Activated T-helper 17 cell treated with anti-CD3 and anti-CD28 coated beads, Interleukin-2, amount 50 U/mL, for 72 hours (primary cell): Measurements from ENCODE around the gene ACCS. TPM values are rescaled to one million over a fixed set of nuclear protein-coding genes. Genes with fewer than 3 reads are reported as not detected.

ENCODE experiments used
- ATAC-seq: fragments of 150-1000 bp; cut with Tn5 transposase; replicated peaks from 2 replicates; pipeline ENCODE4 v1.10.0; 2021; ENCODE audit warnings: mild to moderate bottlenecking, moderate library complexity
- H3K27ac Mint-ChIP-seq: one replicate; pipeline ENCODE4 v1.8.0; 2022; ENCODE audit warnings: mixed read lengths
- H3K27me3 Mint-ChIP-seq: one replicate; pipeline ENCODE4 v1.8.0; 2022; ENCODE audit warnings: mixed read lengths
- H3K36me3 Mint-ChIP-seq: one replicate; pipeline ENCODE4 v1.8.0; 2022; ENCODE audit warnings: low read depth, mild to moderate bottlenecking, mixed read lengths
- H3K4me1 Mint-ChIP-seq: one replicate; pipeline ENCODE4 v1.8.0; 2022; ENCODE audit warnings: mixed read lengths
- H3K4me3 Mint-ChIP-seq: one replicate; pipeline ENCODE4 v1.8.0; 2022; ENCODE audit warnings: mild to moderate bottlenecking, mixed read lengths
- H3K9me3 Mint-ChIP-seq: one replicate; pipeline ENCODE4 v1.8.0; 2022; ENCODE audit warnings: mixed read lengths
- total RNA-seq, 2 donors: library from RNA; stranded (reverse); gene quantifications; one replicate each; pipeline ENCODE4 v1.2.3, GENCODE V29; 2022

ACCS gene
- total RNA-seq, 2 donors from 2014 or later: 5.7 to 7.3 TPM

- H3K4me1 Mint-ChIP-seq: no peaks in the 10 kb centered on the region
- H3K4me3 Mint-ChIP-seq: peak overlapping the region; percentile 86
- H3K27ac Mint-ChIP-seq: peak overlapping the region; percentile 92
- no peaks in the 10 kb centered on the region for H3K36me3 Mint-ChIP-seq
- H3K9me3 Mint-ChIP-seq: no peaks in the 10 kb centered on the region
- no peak for ATAC-seq
- H3K27me3 Mint-ChIP-seq: no peaks in the 10 kb centered on the region
These were observed 859 bp upstream of the ACCS start for GRCh38 chr11:44065161-44065661.

GRCh38 chr11:44066732-44067141 lies 667 bp downstream of the ACCS start:
- H3K27ac Mint-ChIP-seq: peak overlapping the region; percentile 92
- no peaks in the 10 kb centered on the region for H3K9me3 Mint-ChIP-seq
- H3K4me3 Mint-ChIP-seq: peak overlapping the region; percentile 86
- H3K36me3 Mint-ChIP-seq: no peaks in the 10 kb centered on the region
- no peak for ATAC-seq
- H3K27me3 Mint-ChIP-seq: no peaks in the 10 kb centered on the region
- H3K4me1 Mint-ChIP-seq: no peaks in the 10 kb centered on the region

- H3K4me3 Mint-ChIP-seq: peak overlapping the region; percentile 86
- no peaks in the 10 kb centered on the region for H3K9me3 Mint-ChIP-seq
- no peaks in the 10 kb centered on the region for H3K27me3 Mint-ChIP-seq
- H3K4me1 Mint-ChIP-seq: no peaks in the 10 kb centered on the region
- H3K27ac Mint-ChIP-seq: peak overlapping the region; percentile 92
- H3K36me3 Mint-ChIP-seq: no peaks in the 10 kb centered on the region
- no peak for ATAC-seq
These were observed 1.2 kb downstream of the ACCS start for GRCh38 chr11:44067266-44067665.

GRCh38 chr11:44068180-44068579 lies 2.1 kb downstream of the ACCS start:
- no peak for ATAC-seq
- no peak overlapping the region for H3K27ac Mint-ChIP-seq
- no peaks in the 10 kb centered on the region for H3K9me3 Mint-ChIP-seq
- no peaks in the 10 kb centered on the region for H3K4me1 Mint-ChIP-seq
- no peak overlapping the region for H3K4me3 Mint-ChIP-seq
- H3K27me3 Mint-ChIP-seq: no peaks in the 10 kb centered on the region
- H3K36me3 Mint-ChIP-seq: no peaks in the 10 kb centered on the region

GRCh38 chr11:44071157-44071556 lies 5.1 kb downstream of the ACCS start:
- ATAC-seq: no peak
- Mint-ChIP-seq H3K27me3 (no peaks in the 10 kb centered on the region), H3K4me1 (no peaks in the 10 kb centered on the region), H3K27ac (no peak overlapping the region), H3K36me3 (no peaks in the 10 kb centered on the region), H3K9me3 (no peaks in the 10 kb centered on the region), H3K4me3 (no peak overlapping the region)

- Mint-ChIP-seq H3K4me3 (no peak overlapping the region), H3K36me3 (no peaks in the 10 kb centered on the region)
These were observed 6.9 kb downstream of the ACCS start for GRCh38 chr11:44072757-44073658.

GRCh38 chr11:44078794-44079193 lies 12.7 kb downstream of the ACCS start:
- Mint-ChIP-seq H3K27me3 (no peaks in the 10 kb centered on the region), H3K9me3 (no peaks in the 10 kb centered on the region), H3K27ac (no peak overlapping the region), H3K4me3 (no peak overlapping the region), H3K36me3 (no peaks in the 10 kb centered on the region), H3K4me1 (no peaks in the 10 kb centered on the region)
- ATAC-seq: no peak

More at GRCh38 chr11:44072757-44073658, 6.9 kb downstream of the ACCS start:
- Mint-ChIP-seq H3K27me3 (no peaks in the 10 kb centered on the region), H3K9me3 (no peaks in the 10 kb centered on the region), H3K27ac (no peak overlapping the region), H3K4me1 (no peaks in the 10 kb centered on the region)
- ATAC-seq: no peak

GRCh38 chr11:44079376-44079775 lies 13.3 kb downstream of the ACCS start:
- Mint-ChIP-seq H3K4me1 (no peaks in the 10 kb centered on the region), H3K9me3 (no peaks in the 10 kb centered on the region), H3K27me3 (no peaks in the 10 kb centered on the region), H3K4me3 (no peak overlapping the region), H3K36me3 (no peaks in the 10 kb centered on the region), H3K27ac (no peak overlapping the region)
- no peak for ATAC-seq

- H3K27ac Mint-ChIP-seq: no peak overlapping the region
- H3K4me1 Mint-ChIP-seq: no peaks in the 10 kb centered on the region
- H3K27me3 Mint-ChIP-seq: no peaks in the 10 kb centered on the region
- H3K4me3 Mint-ChIP-seq: no peak overlapping the region
- peaks cover 5% of the 10 kb centered on the region for H3K9me3 Mint-ChIP-seq
- ATAC-seq: no peak
- no peaks in the 10 kb centered on the region for H3K36me3 Mint-ChIP-seq
These were observed 14.9 kb downstream of the ACCS start for GRCh38 chr11:44080951-44081350.

- no peak overlapping the region for H3K27ac Mint-ChIP-seq
- H3K9me3 Mint-ChIP-seq: peaks cover 5% of the 10 kb centered on the region
- no peaks in the 10 kb centered on the region for H3K36me3 Mint-ChIP-seq
- H3K4me1 Mint-ChIP-seq: no peaks in the 10 kb centered on the region
- no peak for ATAC-seq
- H3K27me3 Mint-ChIP-seq: no peaks in the 10 kb centered on the region
- no peak overlapping the region for H3K4me3 Mint-ChIP-seq
These were observed 16.6 kb downstream of the ACCS start for GRCh38 chr11:44082645-44083044.

- H3K27me3 Mint-ChIP-seq: no peaks in the 10 kb centered on the region
- no peaks in the 10 kb centered on the region for H3K4me1 Mint-ChIP-seq
- H3K36me3 Mint-ChIP-seq: no peaks in the 10 kb centered on the region
- H3K4me3 Mint-ChIP-seq: no peak overlapping the region
- H3K27ac Mint-ChIP-seq: no peak overlapping the region
- H3K9me3 Mint-ChIP-seq: peaks cover 5% of the 10 kb centered on the region
- no peak for ATAC-seq
These were observed 17.4 kb downstream of the ACCS start for GRCh38 chr11:44083433-44083832.

- Mint-ChIP-seq H3K27me3 (no peaks in the 10 kb centered on the region), H3K9me3 (peaks cover 5% of the 10 kb centered on the region), H3K4me3 (no peak overlapping the region), H3K27ac (no peak overlapping the region), H3K4me1 (peaks cover 4% of the 10 kb centered on the region), H3K36me3 (no peaks in the 10 kb centered on the region)
- ATAC-seq: no peak
These were observed 17.8 kb downstream of the ACCS start for GRCh38 chr11:44083906-44084305.

- Mint-ChIP-seq H3K27me3 (no peaks in the 10 kb centered on the region), H3K36me3 (no peaks in the 10 kb centered on the region), H3K4me3 (no peak overlapping the region), H3K9me3 (peaks cover 5% of the 10 kb centered on the region), H3K4me1 (peaks cover 7% of the 10 kb centered on the region), H3K27ac (no peak overlapping the region)
- no peak for ATAC-seq
These were observed 19.3 kb downstream of the ACCS start for GRCh38 chr11:44085330-44085729.

- peak; percentile 37 for ATAC-seq
- H3K9me3 Mint-ChIP-seq: peaks cover 5% of the 10 kb centered on the region
- no peaks in the 10 kb centered on the region for H3K27me3 Mint-ChIP-seq
- no peak overlapping the region for H3K4me3 Mint-ChIP-seq
- peaks cover 7% of the 10 kb centered on the region for H3K4me1 Mint-ChIP-seq
- no peak overlapping the region for H3K27ac Mint-ChIP-seq
- H3K36me3 Mint-ChIP-seq: no peaks in the 10 kb centered on the region
These were observed 22.3 kb downstream of the ACCS start for GRCh38 chr11:44088377-44088776.

- no peaks in the 10 kb centered on the region for H3K27me3 Mint-ChIP-seq
- H3K4me1 Mint-ChIP-seq: peaks cover 7% of the 10 kb centered on the region
- no peak for ATAC-seq
- no peak overlapping the region for H3K27ac Mint-ChIP-seq
- H3K9me3 Mint-ChIP-seq: peaks cover 5% of the 10 kb centered on the region
- H3K4me3 Mint-ChIP-seq: no peak overlapping the region
- H3K36me3 Mint-ChIP-seq: no peaks in the 10 kb centered on the region
These were observed 22.8 kb downstream of the ACCS start for GRCh38 chr11:44088871-44089270.
